Kidney epithelial cell (primary cell): ENCODE data around the gene EPN2. TPM values are rescaled to one million over a fixed set of nuclear protein-coding genes. Genes with fewer than 3 reads are reported as not detected.

Experiments used
- DNase-seq: peaks from one replicate; pipeline ENCODE4 v3.0.0-alpha.2; 2010; ENCODE audit warnings: low read depth
- H3K27me3 ChIP-seq: 2 replicates; pipeline ENCODE4 v1.6.0; 2011; ENCODE audit warnings: low read length; ENCODE audit not compliant: control insufficient read depth, insufficient read depth
- H3K36me3 ChIP-seq: 2 replicates; pipeline ENCODE4 v1.5.1; 2011; ENCODE audit warnings: low read length; ENCODE audit not compliant: control insufficient read depth, insufficient read depth
- H3K4me3 ChIP-seq: 2 replicates; pipeline ENCODE4 v1.5.1; 2011; ENCODE audit warnings: low read depth, mild to moderate bottlenecking, control low read depth, low read length
- CTCF ChIP-seq: IDR thresholded peaks from 2 replicates; pipeline ENCODE4 v1.5.1; 2011; ENCODE audit warnings: mild to moderate bottlenecking, moderate library complexity, low read length, control low read depth, inconsistent platforms; ENCODE audit not compliant: insufficient read depth, poor library complexity, severe bottlenecking
- total RNA-seq: library from RNA; depleted of rRNA; stranded (reverse); fragments of >200 nt; gene quantifications from 2 replicates; pipeline ENCODE4 v1.2.3, GENCODE V29; 2015

The EPN2 gene
- total RNA-seq, 1 donor from 2014 or later, result 13.7 TPM

DNA sequence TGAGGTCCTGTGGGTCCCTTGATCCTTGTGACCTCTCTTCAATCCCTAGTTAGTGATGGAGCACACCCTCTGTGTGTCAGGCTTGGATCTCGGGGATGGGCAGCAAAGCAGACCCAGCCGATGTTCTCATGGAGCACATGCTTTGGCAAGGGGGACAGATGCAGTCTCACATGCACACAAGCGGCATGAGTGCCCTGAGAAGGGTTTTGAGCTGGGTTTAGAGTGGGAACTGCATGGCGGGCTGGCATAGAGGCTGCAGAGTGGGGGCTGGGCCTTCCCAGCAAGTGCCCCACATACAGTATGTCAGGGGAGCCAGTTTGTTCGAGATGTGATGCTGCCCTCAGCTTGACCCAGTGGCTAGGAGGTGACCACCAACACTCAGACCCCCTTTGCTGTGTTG lies 83.7 kb downstream of the EPN2 start:
- no peak for DNase-seq
- no peak for TF ChIP-seq CTCF
- no peaks in the 10 kb centered on the region for H3K36me3 ChIP-seq
- H3K27me3 ChIP-seq, result no peaks in the 10 kb centered on the region
- H3K4me3 ChIP-seq, result no peak overlapping the region

DNA sequence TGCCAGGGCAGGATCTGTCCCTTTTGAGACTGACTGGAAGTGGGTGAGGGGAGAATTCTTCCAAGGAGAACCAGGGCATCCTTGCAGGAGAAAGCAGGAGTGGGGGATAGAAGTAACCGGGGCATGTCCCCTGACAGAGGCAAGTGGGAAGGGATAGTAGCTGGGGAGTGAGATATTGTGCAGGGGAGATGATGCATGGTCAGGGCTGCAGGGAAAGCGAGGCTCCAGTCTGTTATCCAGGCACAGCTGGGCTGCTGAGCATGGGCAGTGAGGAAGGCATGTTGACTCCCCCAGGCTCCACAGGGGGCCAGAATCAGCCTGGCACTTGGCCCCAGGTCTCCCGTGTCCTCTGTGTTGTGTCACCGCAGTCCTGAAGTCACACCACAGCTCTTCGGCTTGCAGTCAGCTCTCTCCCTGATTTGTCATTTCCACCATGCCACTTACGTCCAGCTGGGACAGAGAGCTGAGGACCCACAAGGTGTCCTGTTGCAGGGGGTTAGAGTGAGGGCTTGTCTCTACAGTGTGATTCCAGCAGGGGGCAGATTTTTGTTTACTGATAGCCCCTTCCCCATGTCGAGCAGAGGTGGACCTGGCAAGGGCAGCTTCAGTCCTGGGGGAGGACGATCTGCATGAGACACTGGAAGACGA lies 84.4 kb downstream of the EPN2 start:
- peak; percentile 5 for TF ChIP-seq CTCF
- H3K36me3 ChIP-seq, result no peaks in the 10 kb centered on the region
- no peak for DNase-seq

DNA sequence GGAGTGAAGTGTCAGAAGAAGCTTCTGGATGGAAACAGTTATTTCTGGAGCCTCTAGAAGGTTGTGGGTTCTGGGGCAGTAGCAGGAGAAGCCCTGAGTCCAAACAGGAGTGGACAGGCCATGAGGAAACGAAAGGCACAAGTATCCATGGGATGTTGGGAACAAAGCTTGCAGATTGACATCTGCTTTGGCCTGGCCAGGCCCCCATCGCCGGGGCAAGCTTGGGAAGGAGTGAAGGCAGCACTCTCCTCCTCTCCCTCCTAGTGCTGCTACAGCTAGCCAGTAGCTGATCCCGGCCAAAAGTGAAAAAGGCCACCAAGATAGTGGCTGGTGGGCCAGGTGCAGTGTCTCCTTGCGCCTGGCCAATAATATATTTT lies 85.0 kb downstream of the EPN2 start:
- no peak overlapping the region for H3K4me3 ChIP-seq
- H3K27me3 ChIP-seq, result no peaks in the 10 kb centered on the region
- DNase-seq, result no peak
- TF ChIP-seq CTCF, result no peak
- no peaks in the 10 kb centered on the region for H3K36me3 ChIP-seq

More for the DNA sequence above, 84.4 kb downstream of the EPN2 start:
- H3K27me3 ChIP-seq, result no peaks in the 10 kb centered on the region
- no peak overlapping the region for H3K4me3 ChIP-seq

- Histone ChIP-seq H3K4me3 (no peak overlapping the region), H3K27me3 (no peaks in the 10 kb centered on the region), H3K36me3 (no peaks in the 10 kb centered on the region)
- DNase-seq, result no peak
- TF ChIP-seq CTCF, result no peak
Measured at GRCh38 chr17:19322861-19323260, 85.7 kb downstream of the EPN2 start.

- DNase-seq, result no peak
- no peak overlapping the region for H3K4me3 ChIP-seq
- TF ChIP-seq CTCF, result no peak
- no peaks in the 10 kb centered on the region for H3K36me3 ChIP-seq
- no peaks in the 10 kb centered on the region for H3K27me3 ChIP-seq
Measured at GRCh38 chr17:19325542-19325941, 88.4 kb downstream of the EPN2 start.
